Coronary artery (tissue), 2 donors: ENCODE measurements around the gene TMEM168.

ENCODE experiments used
- DNase-seq: peaks from one replicate; pipeline ENCODE4 v3.0.0-alpha.2; 2017; ENCODE audit warnings: low spot score
- H3K27ac ChIP-seq, 2 donors: fragments of 200-600 bp; sonication (generic); one replicate each; pipeline ENCODE4 v1.5.1; 2016 to 2019
- H3K4me3 ChIP-seq: fragments of 200-600 bp; sonication (generic); 2 replicates; pipeline ENCODE4 v1.5.1; 2016; ENCODE audit warnings: mild to moderate bottlenecking, moderate library complexity
- CTCF ChIP-seq: fragments of 200-600 bp; sonication (generic); IDR thresholded peaks from one replicate; pipeline ENCODE4 v1.5.1; 2019; ENCODE audit warnings: antibody characterized with exemption

Gene TMEM168

GRCh38 chr7:112726076-112726475 is 64.1 kb downstream of the TMEM168 start:
- TF ChIP-seq CTCF, result no peak
- H3K27ac ChIP-seq, result no peak overlapping the region
- H3K4me3 ChIP-seq, result no peak overlapping the region
- DNase-seq, result no peak

GRCh38 chr7:112723416-112723815 is 66.8 kb downstream of the TMEM168 start:
- H3K27ac ChIP-seq, result no peak overlapping the region
- TF ChIP-seq CTCF, result no peak
- no peak overlapping the region for H3K4me3 ChIP-seq
- DNase-seq, result no peak

GRCh38 chr7:112721366-112721765 is 68.8 kb downstream of the TMEM168 start:
- DNase-seq, result no peak
- TF ChIP-seq CTCF, result no peak
- no peak overlapping the region for H3K27ac ChIP-seq
- H3K4me3 ChIP-seq, result no peak overlapping the region

- Histone ChIP-seq H3K27ac (no peak overlapping the region), H3K4me3 (no peak overlapping the region)
- DNase-seq, result no peak
- TF ChIP-seq CTCF, result no peak
These were observed 74.7 kb downstream of the TMEM168 start for GRCh38 chr7:112715525-112715924.

- Histone ChIP-seq H3K4me3 (no peak overlapping the region), H3K27ac (no peak overlapping the region)
- TF ChIP-seq CTCF, result no peak
- no peak for DNase-seq
These were observed 75.3 kb downstream of the TMEM168 start for GRCh38 chr7:112714917-112715316.
